NCI-H82 (cell line): ENCODE data around the gene TYW1.
"Not testable (repeated sequence)": the region's sequence is repeated elsewhere in the genome, so short reads cannot be mapped to it uniquely, and the experiment has no call there.

Experiments
- DNase-seq: peaks from one replicate; lab custom pipeline; 2025; lab: John Stamatoyannopoulos, UW

The TYW1 gene

DNA sequence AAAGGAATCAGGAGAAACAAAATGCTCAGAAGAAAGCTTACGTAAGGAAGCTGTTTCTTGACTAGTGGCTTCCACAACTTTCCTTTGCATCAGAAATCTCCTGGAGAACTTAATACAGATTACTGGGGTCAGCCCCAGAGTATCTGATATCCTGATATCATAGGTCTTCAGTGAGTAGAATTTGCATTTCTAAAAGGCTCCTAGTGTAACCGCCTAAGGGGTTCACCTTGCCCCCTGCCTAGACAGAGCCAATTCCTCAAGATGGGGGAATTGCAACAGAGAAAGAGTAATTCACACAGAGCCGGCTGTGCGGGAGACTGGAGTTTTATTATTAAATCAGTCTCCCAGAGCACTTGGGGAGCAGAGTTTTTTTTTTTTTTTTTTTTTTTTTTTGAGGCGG, 251.7 kb downstream of the TYW1 start:
- DNase-seq: not testable (repeated sequence)

DNA sequence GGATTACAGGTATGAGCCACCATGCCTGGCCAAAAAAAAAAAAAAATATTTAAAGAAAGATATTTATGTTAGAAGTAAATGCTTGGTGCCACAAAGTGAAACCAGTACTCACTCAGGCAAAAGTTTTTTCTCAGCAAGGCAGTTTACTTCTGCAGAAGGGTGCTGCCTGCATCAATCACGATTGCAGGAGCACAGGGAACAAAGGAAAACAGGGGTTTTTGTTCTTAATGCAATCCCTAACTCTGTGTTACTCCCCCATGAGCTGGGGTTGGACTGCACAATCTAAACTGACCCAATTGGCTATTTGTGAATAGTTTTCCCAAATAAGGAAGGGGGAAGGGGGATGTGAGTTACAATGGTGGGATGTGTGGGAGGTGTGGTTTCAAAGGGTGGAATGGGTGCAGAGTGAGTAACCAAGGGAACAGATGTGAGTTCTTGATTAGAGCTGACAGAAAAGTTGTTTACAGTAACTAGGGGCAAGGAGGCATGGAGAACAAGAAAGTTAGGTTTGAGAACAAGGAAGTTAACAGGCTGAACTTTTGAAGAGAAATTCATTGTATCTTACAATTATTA, 255.4 kb downstream of the TYW1 start:
- DNase-seq: no peak

DNA sequence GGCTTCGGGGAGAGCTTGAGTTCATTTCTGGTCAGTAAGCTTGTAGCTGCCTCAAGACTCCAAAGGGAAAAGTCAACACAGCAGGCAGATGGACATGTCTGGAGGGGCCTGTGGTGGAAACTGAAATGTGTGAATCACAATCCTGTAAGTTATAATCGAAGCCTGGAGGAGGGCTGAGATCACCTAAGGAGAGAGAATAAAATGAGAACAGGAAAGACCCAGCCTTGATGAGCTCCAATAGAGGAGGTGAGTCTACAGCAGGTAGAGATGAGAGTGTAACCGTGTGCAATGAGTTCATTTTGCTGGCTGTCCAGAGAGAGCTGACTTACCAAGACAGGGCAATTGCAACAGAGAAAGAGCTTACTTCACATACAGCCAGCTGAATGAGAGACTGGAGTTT, 258.4 kb downstream of the TYW1 start:
- not testable (repeated sequence) for DNase-seq

DNA sequence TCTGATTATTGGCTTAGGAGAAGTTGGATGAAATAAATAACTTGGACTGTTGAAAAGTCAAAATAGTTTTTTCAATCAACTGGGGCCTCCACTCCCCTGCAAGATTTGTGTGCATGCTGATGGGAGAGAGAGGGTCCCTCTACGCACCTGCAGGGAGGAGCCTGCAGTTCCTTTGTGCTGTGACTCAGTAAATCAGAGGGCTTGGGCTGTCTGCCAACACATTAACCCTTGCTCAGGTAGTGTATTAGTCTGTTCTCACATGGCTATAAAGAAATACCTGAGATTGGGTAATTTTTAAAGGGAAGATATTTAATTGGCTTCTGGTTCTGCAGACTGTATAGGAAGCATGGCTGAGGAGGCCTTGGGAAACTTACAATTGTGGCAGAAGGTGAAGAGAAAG, 261.1 kb downstream of the TYW1 start:
- DNase-seq: not testable (repeated sequence)

DNA sequence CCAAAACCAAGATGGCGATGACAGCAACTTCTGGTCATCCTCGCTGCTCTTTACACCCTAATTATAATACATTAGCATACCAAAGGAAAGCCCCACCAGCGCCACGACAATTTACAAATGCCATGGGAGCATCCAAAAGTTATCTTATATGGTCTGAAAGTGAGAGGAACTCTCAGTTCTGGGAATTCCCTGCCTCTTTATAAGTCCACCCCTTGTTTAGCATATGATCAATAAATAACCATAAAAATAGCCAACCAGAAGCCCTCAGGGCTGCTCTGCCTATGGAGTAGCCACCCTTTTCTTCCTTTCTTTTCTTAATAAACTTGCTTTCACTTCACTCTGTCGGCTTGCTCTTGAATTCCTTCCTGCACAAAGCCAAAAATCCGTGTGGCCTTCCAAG, 262.7 kb downstream of the TYW1 start:
- DNase-seq: not testable (repeated sequence)

DNA sequence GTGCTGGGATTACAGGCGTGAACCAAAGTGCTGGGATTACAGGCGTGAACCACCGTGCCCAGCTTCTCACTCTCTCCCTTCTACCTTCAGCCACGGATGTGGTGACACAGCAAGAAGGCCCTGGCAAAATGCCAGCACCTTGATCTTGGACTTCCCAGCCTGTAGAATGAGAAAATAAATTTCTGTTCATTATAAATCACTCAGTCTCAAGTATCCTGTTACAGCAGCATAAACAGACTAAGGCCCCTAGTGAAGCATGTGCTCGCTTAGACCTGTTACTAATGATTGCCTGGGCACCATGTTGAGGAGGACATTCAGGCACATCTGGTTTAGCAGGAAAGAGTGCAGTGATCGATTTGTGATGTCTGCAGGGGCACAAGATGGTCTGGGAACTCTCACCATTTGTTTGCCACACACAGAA, 263.5 kb downstream of the TYW1 start:
- DNase-seq: not testable (repeated sequence)

DNA sequence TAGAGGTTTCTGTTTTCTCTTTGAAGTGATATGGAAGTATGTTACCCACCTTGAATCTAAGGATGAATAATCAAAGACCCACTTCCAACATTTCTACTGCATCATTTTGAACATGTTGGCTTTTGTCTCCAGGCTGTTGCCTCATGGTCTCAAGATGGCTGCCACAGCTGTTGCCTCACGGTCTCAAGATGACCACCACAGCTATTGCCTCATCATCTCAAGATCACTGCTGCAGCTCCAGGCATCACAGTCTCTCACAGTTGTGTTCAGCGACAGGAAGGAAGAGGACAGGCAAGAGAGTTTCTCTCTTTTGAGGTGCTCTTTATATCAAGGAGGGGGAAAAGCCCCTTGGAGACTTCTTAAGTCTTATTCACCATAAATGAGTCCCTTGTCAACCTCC, 267.4 kb downstream of the TYW1 start:
- not testable (repeated sequence) for DNase-seq

DNA sequence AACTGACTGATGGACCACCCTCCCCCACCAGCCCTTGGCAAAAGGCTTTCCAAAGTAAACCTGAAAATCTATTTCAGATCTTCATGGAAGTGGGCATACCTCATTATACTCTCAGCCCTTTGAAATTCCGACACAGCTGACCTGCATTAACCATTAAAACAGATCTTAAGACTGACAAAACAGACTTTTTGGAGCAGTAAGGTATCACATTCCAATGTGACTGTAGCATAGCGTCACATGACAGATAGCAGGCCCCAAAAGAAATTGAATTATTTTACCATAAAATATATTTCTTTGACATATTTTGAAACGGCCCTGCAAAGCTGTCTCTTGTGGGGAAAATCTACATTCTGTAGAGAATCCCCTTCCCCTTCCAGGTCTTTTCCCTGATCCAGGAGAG, 269.4 kb downstream of the TYW1 start:
- DNase-seq: not testable (repeated sequence)

DNA sequence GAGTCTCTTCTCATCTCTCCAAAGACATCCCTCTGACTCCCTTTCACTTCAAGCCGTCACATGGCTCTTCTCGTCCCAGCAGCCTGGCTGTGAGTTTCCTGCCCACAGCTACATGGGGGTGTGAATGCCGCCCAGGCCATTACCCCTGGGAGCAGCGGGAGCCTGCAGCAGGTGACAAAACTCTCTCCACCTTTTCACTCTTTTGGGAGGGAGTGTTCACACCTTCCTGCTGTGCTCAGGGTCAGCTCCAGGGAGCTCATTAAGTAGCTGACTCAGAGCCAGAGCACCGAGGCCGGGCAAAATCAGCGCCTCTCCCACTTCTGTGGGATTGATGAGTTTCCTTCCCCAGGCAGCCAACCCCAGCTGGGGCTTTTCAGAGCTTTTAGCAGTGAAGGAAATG, 271.3 kb downstream of the TYW1 start:
- DNase-seq: no peak

DNA sequence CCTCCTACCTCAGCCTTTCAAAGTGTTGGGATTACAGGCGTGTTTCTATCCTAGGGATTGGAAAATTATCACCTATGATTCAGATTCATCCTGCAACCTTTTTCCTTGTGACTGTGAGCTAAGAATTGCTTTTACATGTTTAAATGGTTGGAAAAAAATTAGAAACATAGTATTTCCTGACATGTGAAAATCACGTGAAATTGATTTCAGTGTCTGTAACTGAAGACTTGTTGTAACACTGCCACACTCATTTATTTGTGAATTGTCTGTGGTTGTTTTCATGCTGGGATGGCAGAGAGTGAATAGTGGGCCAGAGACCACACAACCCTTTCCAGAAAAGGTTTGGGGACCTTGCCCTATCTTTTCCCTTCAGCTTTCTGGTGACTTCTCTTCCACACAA, 273.3 kb downstream of the TYW1 start:
- not testable (repeated sequence) for DNase-seq
